ENCODE data around the gene DCHS1.

DCHS1 gene

DNA sequence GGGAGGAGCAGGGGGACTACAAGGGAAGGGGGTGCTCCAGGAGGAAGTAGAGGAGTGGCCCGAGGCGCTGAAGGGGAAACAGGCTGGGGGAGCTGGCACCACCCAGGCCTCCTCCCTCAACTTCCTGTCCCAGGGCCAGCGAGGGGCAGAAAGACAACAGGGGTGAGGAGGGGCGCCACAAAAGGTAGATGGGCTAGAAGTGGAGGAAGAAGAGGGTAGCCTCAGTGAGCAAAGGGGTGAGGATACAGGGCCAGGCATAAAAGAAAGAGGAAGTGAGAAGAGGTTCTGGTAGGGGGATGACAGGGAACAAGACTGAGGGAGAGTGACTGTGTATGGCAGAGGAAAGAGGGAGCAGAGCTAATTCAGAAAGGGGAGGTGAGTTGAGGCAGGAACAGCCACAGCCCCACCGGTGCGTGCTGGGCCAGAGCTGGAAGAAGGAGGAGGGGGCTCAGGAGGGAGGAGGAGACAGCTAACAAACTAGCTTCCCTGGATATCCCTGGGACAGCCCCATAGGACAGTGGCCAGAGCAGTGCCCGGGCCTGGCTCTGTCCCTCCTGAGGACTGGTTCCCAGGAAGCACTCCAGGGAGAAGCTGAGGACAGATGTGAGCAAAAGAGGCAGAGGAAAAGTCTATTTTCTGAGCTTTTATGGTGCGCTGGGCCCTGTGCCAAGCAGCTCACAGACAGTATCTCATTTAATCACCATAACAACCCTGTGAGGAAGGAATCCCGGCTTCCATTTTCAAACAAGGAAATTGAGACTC, 8.5 kb downstream of the DCHS1 start:
- in situ Hi-C loops (cut with MboI; ENCODE audit: low sequenced_read_pairs), result no loop called here

DNA sequence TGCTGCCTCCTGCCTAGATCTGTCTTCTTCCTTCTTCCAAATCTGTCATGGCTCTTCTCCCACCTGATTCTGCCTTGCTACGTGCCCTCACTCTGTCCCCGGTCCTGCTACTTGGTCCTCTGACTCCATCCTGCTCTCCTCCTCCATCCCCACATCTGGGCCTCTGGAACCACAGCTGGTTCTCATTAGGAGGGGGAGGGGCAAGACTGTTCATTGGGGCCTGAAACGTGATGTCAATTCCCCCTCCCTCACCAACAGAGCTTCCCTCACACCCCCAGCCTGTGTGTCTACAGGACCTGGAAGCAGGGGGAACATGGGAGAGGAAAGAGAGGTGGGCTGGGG, 9.1 kb downstream of the DCHS1 start:
- in situ Hi-C loops (cut with MboI; ENCODE audit: low sequenced_read_pairs), result no loop called here

GRCh38 chr11:6646071-6646470, 9.5 kb downstream of the DCHS1 start:
- in situ Hi-C loops (cut with MboI; ENCODE audit: low sequenced_read_pairs), result no loop called here

DNA sequence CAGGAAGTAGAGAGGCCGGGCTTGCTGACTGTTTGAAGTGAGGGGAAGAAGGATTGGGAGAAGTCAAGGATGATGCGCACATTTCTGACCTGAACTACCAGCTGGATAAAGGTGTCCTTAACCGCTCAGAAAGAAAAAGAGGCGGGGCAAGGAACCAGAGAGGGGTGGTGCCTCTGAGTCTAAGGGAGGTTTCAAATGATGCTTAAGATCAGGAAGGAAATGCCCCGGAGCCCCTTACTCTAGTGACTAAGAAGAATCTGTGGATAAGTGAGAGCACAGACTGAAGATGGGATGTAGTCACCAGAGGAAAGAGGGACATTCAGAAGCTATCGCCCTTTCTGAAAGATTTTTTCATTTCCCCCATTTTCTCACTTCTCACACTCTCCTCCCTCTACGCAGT, 12.7 kb downstream of the DCHS1 start:
- in situ Hi-C loops (cut with MboI; ENCODE audit: low sequenced_read_pairs), result no loop called here

DNA sequence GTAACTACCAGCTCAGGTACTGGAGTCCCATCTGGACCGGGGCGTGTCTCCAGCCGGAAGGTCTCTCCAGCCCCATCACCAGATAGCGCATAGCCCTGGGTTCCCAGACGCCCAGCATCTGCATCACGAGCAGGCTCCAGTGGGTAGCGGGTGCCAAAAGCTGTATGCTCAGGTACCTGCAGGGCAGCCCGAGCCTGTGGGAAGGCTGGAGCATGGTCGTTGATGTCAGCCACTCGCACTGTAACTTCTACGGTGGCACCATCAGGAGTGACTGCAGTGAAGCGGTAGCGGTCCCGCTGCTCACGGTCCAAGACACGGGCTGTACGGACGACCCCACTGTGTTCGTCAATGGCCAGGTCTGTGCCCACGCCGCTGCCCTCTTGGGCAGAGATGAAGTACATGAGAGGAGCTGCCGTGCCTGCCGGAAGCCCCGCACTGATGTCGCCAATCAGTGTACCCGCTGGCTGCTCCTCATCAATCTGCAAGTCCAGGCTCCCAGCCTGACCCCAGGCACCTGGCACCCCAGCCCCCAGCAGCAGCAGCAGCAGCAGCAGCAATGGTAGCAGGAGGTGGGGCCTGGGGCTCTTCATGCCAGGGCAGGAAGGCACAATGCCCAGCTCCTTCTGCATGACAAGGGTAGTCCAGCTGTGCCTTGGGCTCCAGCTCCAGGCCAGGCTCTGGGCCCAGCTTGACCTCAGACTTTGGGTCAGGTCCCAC, 14.5 kb downstream of the DCHS1 start:
- in situ Hi-C loops (cut with MboI; ENCODE audit: low sequenced_read_pairs), result no loop called here

DNA sequence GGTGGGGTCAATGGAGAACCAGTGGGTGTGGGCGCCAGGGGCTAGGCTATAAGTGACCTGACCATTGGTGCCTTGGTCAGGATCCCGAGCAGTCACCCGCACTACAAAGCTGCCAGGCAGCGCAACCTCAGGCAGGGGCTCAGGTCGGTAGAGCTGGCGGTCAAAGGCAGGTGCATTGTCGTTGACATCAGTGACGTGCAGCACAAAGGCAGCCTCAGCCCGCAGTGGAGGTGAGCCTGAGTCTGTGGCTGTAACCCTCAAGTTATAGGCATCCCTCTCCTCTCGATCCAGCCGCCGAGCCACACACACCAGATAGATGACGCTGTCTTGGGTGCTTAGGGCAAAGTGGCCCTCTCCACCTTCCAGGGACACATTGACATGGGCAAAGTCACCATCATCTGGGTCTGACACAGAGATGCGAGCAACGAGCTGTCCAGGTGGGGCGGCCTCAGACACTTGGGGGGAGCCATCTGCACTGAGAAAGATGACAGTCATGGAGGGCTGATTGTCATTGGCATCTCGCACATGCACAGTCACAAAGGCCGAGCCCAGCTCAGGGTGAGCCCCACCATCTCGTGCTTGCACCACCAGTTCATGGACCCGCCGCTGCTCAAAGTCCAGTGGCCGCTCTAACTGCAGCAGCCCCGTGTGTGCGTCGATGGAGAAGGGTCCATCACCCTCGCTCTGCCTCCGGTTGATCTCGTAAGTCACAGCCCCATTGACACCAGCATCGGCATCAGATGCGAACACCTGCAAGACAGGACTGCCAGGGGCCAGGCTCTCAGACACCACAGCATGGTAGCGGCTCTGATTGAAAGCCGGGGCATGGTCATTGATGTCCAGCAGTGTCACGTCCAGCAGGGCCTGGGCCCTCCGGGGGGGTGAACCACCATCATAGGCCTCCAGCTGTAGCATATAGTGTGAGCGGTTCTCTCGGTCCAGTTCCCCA, 15.3 kb downstream of the DCHS1 start:
- in situ Hi-C loops (cut with MboI; ENCODE audit: low sequenced_read_pairs), result no loop called here

DNA sequence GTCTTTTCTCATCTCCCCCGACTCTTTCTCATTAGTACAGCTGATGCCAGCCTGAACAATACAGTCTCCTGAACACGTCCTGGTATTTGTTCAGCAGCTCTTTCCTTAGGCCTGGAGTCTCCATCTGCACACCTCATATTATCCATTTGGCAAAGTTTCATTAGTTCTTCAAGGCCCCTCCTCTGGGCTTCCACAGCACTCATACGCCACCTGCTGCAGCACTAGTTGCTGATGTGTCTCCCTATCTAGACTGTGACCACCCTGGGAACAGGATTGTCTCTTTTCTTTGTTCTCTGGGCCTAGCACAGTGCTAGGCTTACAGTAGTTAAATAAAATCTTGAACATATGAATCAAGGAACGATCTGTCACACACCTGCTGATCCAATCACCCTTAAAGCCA, 17.2 kb downstream of the DCHS1 start:
- in situ Hi-C loops (cut with MboI; ENCODE audit: low sequenced_read_pairs), result no loop called here

DNA sequence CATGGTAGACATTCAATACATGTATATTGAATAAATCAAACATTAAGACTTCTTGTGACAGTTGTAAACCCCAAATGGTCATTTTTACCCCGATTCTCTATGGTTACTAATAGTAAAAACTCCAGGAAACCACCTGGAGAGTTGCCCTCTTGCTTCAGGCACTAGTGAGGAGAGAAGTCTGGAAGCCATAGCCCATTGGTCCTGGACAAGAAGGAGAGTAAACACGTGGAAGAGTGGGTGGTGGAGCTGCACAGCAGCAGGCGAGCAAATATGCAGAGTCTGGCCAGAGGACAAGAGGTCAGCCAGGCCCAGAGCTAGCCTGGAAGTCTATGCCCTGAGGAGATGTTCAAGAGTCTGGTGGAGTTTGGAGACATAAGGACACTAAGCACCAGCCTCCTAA, 17.7 kb downstream of the DCHS1 start:
- in situ Hi-C loops (cut with MboI; ENCODE audit: low sequenced_read_pairs), result no loop called here

- in situ Hi-C loops (cut with MboI; ENCODE audit: low sequenced_read_pairs), result no loop called here
Measured at GRCh38 chr11:6636480-6636879, 19.1 kb downstream of the DCHS1 start.

- in situ Hi-C loops (cut with MboI; ENCODE audit: low sequenced_read_pairs), result no loop called here
Measured at GRCh38 chr11:6635082-6635932, 20.3 kb downstream of the DCHS1 start.

DNA sequence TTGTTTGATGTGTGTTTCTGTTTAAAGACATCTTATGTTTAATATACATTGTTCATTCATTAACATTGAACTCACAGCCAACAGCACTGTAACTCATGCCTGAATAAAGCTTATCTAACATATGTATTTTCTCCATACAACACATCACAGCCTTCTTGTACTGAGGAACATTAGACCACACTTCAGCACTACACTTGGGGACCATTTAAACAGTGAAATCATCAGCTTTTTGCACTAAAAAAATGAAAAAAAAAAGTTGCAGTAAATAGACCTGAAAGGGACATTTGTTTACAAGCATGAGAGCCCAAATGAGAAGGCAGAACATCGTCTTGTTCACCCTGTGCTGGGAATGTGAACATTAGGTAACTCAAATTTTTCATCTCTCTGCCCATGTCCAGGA, 21.1 kb downstream of the DCHS1 start:
- in situ Hi-C loops (cut with MboI; ENCODE audit: low sequenced_read_pairs), result no loop called here

- in situ Hi-C loops (cut with MboI; ENCODE audit: low sequenced_read_pairs), result no loop called here
Measured at GRCh38 chr11:6633422-6634408, 21.9 kb downstream of the DCHS1 start.

- in situ Hi-C loops (cut with MboI; ENCODE audit: low sequenced_read_pairs), result no loop called here
Measured at GRCh38 chr11:6632116-6633073, 23.2 kb downstream of the DCHS1 start.

DNA sequence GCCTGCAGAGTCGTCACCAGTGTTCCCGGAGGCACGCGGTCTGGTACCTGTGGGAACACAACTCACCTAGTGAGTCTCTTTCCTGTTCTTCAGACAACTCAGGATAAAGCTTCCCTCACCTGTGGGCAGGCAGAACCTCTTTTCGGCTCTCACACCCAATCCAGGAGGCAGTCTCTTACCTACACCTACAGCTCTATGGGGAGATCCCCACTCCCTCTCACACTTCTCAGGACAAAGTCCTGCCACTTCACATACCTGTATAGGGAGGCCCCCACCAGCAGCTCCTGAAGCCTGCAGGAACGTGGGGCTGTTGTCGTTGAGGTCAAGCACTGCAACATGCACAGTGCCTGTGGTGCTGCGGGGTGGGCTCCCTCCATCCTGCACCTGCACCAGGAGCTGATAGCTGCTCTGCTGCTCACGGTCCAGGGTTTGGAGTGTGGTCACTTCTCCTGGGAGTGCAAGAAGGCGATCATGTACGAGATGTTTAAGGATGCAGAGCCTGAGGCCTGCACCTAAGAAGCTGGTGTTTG, 24.2 kb downstream of the DCHS1 start:
- in situ Hi-C loops (cut with MboI; ENCODE audit: low sequenced_read_pairs), result no loop called here

- in situ Hi-C loops (cut with MboI; ENCODE audit: low sequenced_read_pairs), result no loop called here
Measured at GRCh38 chr11:6630632-6631291, 24.8 kb downstream of the DCHS1 start.

DNA sequence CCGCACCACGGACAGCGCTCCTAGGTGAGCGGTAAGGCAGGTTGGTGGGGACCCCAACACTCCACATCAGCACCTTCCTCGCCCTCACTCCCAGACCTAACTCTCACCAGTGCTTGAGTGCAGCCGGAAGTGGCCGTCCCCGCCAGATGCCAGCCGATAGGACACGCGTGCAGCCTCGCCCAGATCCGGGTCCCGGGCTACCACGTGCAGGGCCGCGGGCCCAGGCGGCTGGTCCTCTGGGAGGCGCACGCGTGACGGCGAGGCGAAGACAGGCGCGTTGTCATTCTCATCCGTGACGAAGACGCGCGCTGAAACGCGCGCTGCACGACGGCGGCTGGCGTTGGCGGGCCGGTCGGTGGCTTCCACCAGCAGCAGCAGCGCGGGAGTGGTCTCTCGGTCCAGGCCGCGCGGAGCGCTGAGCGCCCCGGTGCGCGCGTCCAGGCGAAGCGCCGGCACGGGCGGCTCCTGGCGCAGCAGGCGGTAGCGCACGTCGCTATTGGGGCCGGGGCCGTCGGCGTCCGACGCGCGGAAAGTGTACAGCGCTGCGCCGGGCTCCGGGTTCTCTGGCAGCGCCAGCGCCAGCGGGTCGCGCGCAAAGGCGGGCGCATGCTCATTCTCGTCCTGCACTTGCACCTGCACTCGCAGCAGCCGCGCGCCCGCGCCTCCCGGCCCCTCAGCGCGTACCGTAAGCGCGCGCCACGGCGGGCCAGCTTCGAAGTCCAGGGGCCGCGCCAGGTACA, 25.5 kb downstream of the DCHS1 start:
- in situ Hi-C loops (cut with MboI; ENCODE audit: low sequenced_read_pairs), result no loop called here

GRCh38 chr11:6629573-6629891, 26.1 kb downstream of the DCHS1 start:
- in situ Hi-C loops (cut with MboI; ENCODE audit: low sequenced_read_pairs), result no loop called here
